GM12874 (cell line): Measurements from ENCODE around the gene PDS5B.

Experiments used
- CTCF ChIP-seq: IDR thresholded peaks from 2 replicates; pipeline ENCODE4 v1.5.1; 2011; ENCODE audit warnings: low read depth, mild to moderate bottlenecking, control low read depth, low read length, moderate library complexity; ENCODE audit not compliant: insufficient read depth

Gene PDS5B

GRCh38 chr13:32586080-32586900 lies at the start of gene PDS5B:
TSS of gene PDS5B (plus strand) at chr13:32586452. CDS start at chr13:32648773, 62,321 bp downstream.
- peak; percentile 84 for TF ChIP-seq CTCF

GRCh38 chr13:32537580-32538142 lies 48.6 kb upstream of the PDS5B start:
- no peak for TF ChIP-seq CTCF

GRCh38 chr13:32538143-32538620 lies 48.1 kb upstream of the PDS5B start:
- TF ChIP-seq CTCF = no peak

- 0 out of 2 replicates have a peak, but pooled peaks have one; percentile 6 for TF ChIP-seq CTCF
These were observed 47.5 kb upstream of the PDS5B start, which contains the start of gene N4BP2L2 for GRCh38 chr13:32538621-32539246. TSS of gene N4BP2L2 (minus strand) at chr13:32538795. CDS start at chr13:32537027, 1,768 bp downstream.

- TF ChIP-seq CTCF = no peak
These were observed 44.0 kb upstream of the PDS5B start for GRCh38 chr13:32542221-32542620.

- TF ChIP-seq CTCF = no peak
These were observed 41.2 kb upstream of the PDS5B start for GRCh38 chr13:32545083-32545482.

GRCh38 chr13:32548837-32549236 lies 37.4 kb upstream of the PDS5B start:
- no peak for TF ChIP-seq CTCF
